Measurements from ENCODE around the gene METTL22. TPM values are rescaled to one million over a fixed set of nuclear protein-coding genes. Genes with fewer than 3 reads are reported as not detected.

Gene METTL22
- total and polyA plus RNA-seq, 2 experiments from 2014 or later: 17.6 to 19.7 TPM

DNA sequence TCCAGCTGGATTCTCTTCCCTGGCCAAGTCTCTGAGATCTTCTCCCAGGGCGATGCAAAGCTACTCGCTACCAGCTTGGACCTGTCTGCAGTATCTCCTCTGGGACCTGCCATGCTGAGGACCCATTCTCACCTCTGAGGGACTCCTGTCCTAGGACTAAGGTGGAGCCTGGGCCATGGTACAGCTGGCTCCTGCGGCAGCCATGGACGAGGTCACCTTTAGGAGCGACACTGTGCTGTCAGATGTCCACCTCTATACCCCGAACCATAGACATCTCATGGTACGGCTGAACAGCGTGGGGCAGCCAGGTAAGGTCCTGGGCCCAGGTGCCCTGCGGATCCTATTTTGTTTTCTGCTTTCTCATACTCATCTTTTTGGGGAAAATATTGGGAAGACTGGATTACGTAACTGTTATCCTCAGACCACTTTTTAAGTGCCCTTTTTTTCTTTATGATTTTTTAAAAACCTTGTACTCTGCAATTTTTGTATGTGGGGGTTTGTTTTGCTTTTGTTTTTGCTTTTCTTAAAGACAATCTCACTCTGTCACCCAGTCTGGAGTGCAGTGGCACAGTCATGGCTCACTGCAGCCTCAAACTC lies 4.1 kb downstream of the METTL22 start:
- no peak overlapping the region for H3K4me2 ChIP-seq
- H3K4me1 ChIP-seq (ENCODE audit: insufficient read depth): peaks cover 4% of the 10 kb centered on the region
- no peaks in the 10 kb centered on the region for H3K36me3 ChIP-seq (replicated peaks; ENCODE audit: insufficient read depth, low read depth)
- TF ChIP-seq CTCF (IDR thresholded peaks at IDR 0.05; ENCODE audit: poor library complexity) (no peak), EZH2phosphoT487 (IDR thresholded peaks at IDR 0.05; ENCODE audit: low read depth, severe bottlenecking, unreplicated experiment) (no peak), EZH2 (IDR thresholded peaks at IDR 0.05; ENCODE audit: borderline replicate concordance) (no peak)
- no peak overlapping the region for H3K27ac ChIP-seq
- no peak for DNase-seq (ENCODE audit: low spot score)
- H2AFZ ChIP-seq: no peak overlapping the region
- peaks cover 40% of the 10 kb centered on the region for H3K79me2 ChIP-seq
- no peaks in the 10 kb centered on the region for H3K27me3 ChIP-seq
- 98% methylated on average over 10 of the region's 10 CpGs for WGBS (ENCODE audit: low lambda C conversion rate, missing lambda C conversion rate)
- no peaks in the 10 kb centered on the region for H3K9me3 ChIP-seq (ENCODE audit: low read depth)
- peaks cover 6% of the 10 kb centered on the region for H4K20me1 ChIP-seq (ENCODE audit: insufficient read depth, poor library complexity, severe bottlenecking)
- no peak overlapping the region for H3K4me3 ChIP-seq
- H3K9me2 ChIP-seq (replicated peaks; ENCODE audit: insufficient read depth): no peaks in the 10 kb centered on the region

DNA sequence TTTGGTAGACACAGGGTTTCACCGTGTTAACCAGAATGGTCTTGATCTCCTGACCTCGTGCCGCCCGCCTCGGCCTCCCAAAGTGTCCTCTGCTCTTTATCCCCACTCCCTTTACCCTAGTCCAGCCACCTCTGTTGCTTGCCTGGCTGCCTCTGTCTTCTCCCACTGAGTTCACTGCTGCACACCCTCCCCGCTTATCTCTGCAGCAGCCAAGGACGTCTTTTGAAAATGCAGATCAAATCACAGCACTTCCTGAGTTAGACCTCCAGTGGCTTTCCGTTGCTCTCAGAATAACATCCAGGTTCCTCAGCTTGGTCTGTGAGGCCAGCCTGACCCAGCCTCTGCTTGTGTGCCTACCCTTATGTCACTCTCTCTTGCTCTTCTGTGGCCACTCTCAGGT lies 5.4 kb downstream of the METTL22 start:
- TF ChIP-seq EZH2phosphoT487 (IDR thresholded peaks at IDR 0.05; ENCODE audit: low read depth, severe bottlenecking, unreplicated experiment): no peak
- TF ChIP-seq EZH2 (IDR thresholded peaks at IDR 0.05; ENCODE audit: borderline replicate concordance): no peak
- no peak for TF ChIP-seq CTCF (IDR thresholded peaks at IDR 0.05; ENCODE audit: poor library complexity)
- peaks cover 4% of the 10 kb centered on the region for H3K36me3 ChIP-seq (replicated peaks; ENCODE audit: insufficient read depth, low read depth)

DNA sequence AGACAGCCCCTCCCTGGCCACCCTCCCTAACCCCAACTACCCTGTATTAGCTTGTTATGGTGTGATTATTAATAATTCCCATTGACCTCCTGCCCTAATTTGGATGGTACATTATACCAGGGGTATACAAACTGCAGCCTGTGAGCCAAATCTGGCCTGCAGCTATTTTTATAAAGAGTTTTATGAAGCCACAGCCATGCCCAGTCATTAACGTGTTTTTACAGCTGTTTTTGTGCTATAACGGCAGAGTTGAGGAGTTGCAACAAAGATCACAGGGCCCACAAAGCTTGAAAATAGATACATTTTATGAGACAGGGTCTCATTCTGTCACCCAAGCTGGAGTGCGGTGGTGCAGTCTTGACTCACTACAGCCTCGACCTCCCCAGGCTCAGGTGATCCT lies 6.0 kb downstream of the METTL22 start:
- H3K27me3 ChIP-seq: no peaks in the 10 kb centered on the region
- DNase-seq (ENCODE audit: low spot score): no peak
- H3K9me2 ChIP-seq (replicated peaks; ENCODE audit: insufficient read depth): no peaks in the 10 kb centered on the region
- H3K9me3 ChIP-seq (ENCODE audit: low read depth): no peaks in the 10 kb centered on the region
- no peak overlapping the region for H3K4me2 ChIP-seq
- peaks cover 4% of the 10 kb centered on the region for H3K4me1 ChIP-seq (ENCODE audit: insufficient read depth)
- H3K27ac ChIP-seq: no peak overlapping the region
- H3K79me2 ChIP-seq: peaks cover 32% of the 10 kb centered on the region
- TF ChIP-seq EZH2phosphoT487 (IDR thresholded peaks at IDR 0.05; ENCODE audit: low read depth, severe bottlenecking, unreplicated experiment): no peak
- no peak for TF ChIP-seq EZH2 (IDR thresholded peaks at IDR 0.05; ENCODE audit: borderline replicate concordance)
- no peak for TF ChIP-seq CTCF (IDR thresholded peaks at IDR 0.05; ENCODE audit: poor library complexity)
- H4K20me1 ChIP-seq (ENCODE audit: insufficient read depth, poor library complexity, severe bottlenecking): peaks cover 6% of the 10 kb centered on the region
- H3K4me3 ChIP-seq: no peak overlapping the region
- peaks cover 4% of the 10 kb centered on the region for H3K36me3 ChIP-seq (replicated peaks; ENCODE audit: insufficient read depth, low read depth)
- WGBS (ENCODE audit: low lambda C conversion rate, missing lambda C conversion rate): 89% methylated on average over 4 of the region's 4 CpGs
- H2AFZ ChIP-seq: no peak overlapping the region

More for the DNA sequence above, 5.4 kb downstream of the METTL22 start:
- Histone ChIP-seq H3K4me3 (no peak overlapping the region), H4K20me1 (ENCODE audit: insufficient read depth, poor library complexity, severe bottlenecking) (peaks cover 6% of the 10 kb centered on the region), H3K79me2 (peaks cover 37% of the 10 kb centered on the region), H3K27me3 (no peaks in the 10 kb centered on the region), H3K9me2 (replicated peaks; ENCODE audit: insufficient read depth) (no peaks in the 10 kb centered on the region), H3K27ac (no peak overlapping the region), H2AFZ (no peak overlapping the region), H3K4me2 (no peak overlapping the region), H3K9me3 (ENCODE audit: low read depth) (no peaks in the 10 kb centered on the region), H3K4me1 (ENCODE audit: insufficient read depth) (peaks cover 4% of the 10 kb centered on the region)
- 95% methylated on average over 8 of the region's 8 CpGs for WGBS (ENCODE audit: low lambda C conversion rate, missing lambda C conversion rate)
- DNase-seq (ENCODE audit: low spot score): no peak

All from hepatocyte (in vitro differentiated cells).